Measurements from ENCODE around the gene PRR18. TPM values are rescaled to one million over a fixed set of nuclear protein-coding genes. Genes with fewer than 3 reads are reported as not detected.

PRR18 gene
- total and polyA plus RNA-seq, 2 of the 8 experiments (the other 6 are each of a cell fraction or from before 2014, with no cell fraction given) = 0.08 to 0.19 TPM

DNA sequence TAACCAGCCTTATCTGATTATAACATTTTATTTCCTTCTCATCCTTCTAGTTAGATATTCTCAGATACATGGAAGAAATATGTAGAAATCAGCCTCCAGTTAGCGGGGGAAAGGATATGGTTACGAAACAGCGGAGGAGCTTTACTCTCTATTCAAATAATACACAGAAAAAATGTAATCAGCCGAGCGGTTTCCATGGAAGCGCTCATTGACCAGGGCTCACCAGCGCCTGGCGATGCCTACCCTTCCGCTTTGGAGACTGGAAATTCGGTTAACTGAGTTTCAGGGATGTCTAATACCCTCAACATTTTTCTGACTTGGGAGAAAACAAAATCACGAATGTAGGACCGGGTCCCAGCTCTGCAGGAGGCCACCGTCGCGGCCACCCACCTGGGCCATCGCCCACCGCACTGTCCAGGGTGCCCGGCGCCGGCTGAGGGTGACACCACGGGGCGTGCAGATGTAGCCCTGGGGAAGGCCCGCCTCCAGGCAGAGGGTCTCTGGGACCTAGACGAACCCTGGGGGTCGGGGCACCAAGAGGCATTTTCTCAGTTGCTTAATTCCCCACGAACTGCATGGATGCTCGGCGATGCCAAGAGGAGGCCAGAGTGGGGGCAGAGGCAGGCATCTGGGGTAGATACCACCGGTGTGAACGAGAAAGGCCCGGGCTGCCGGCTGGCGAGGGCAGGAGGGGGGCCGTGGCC lies 1.7 kb downstream of the PRR18 start (continued):
- no peak for TF ChIP-seq RXRA (IDR thresholded peaks at IDR 0.05; ENCODE audit: insufficient read depth, low read depth, low read length)
- TF ChIP-seq ZNF274 (IDR thresholded peaks at IDR 0.05; ENCODE audit: borderline replicate concordance, extremely low read depth, low read length) = no peak
- no peak for TF ChIP-seq CHD7 (IDR thresholded peaks at IDR 0.05; ENCODE audit: insufficient replicate concordance, low read length)
- no peak for TF ChIP-seq CHD2 (IDR thresholded peaks at IDR 0.05; ENCODE audit: low read length)
- no peak for TF ChIP-seq BACH1 (IDR thresholded peaks at IDR 0.05; ENCODE audit: low read length)
- no peak for TF ChIP-seq CBX8 (IDR thresholded peaks at IDR 0.05; ENCODE audit: borderline replicate concordance, low read depth, low read length)
- TF ChIP-seq HDAC6 (IDR thresholded peaks at IDR 0.05; ENCODE audit: low read depth, low read length) = no peak

Data from H1 (cell line).